ENCODE measurements around the gene NUTM2D.
"Not testable (repeated sequence)": the region's sequence is repeated elsewhere in the genome, so short reads cannot be mapped to it uniquely, and the experiment has no call there.

GRCh38 chr10:87340411-87340810 is 17.1 kb upstream of the NUTM2D start:
- not testable (repeated sequence) for TF ChIP-seq MXI1 (conservative IDR thresholded peaks at IDR 0.05; ENCODE audit: poor library complexity, severe bottlenecking); SMC3 (conservative IDR thresholded peaks at IDR 0.05; ENCODE audit: poor library complexity); POLR2AphosphoS5 (IDR thresholded peaks at IDR 0.05); TAF1 (IDR thresholded peaks at IDR 0.05; ENCODE audit: low read depth); EZH2 (IDR thresholded peaks at IDR 0.05; ENCODE audit: borderline replicate concordance, insufficient read depth, low read length, poor library complexity, severe bottlenecking); EP300 (conservative IDR thresholded peaks at IDR 0.05; ENCODE audit: poor library complexity, severe bottlenecking)
- TF ChIP-seq, protein P1, sequence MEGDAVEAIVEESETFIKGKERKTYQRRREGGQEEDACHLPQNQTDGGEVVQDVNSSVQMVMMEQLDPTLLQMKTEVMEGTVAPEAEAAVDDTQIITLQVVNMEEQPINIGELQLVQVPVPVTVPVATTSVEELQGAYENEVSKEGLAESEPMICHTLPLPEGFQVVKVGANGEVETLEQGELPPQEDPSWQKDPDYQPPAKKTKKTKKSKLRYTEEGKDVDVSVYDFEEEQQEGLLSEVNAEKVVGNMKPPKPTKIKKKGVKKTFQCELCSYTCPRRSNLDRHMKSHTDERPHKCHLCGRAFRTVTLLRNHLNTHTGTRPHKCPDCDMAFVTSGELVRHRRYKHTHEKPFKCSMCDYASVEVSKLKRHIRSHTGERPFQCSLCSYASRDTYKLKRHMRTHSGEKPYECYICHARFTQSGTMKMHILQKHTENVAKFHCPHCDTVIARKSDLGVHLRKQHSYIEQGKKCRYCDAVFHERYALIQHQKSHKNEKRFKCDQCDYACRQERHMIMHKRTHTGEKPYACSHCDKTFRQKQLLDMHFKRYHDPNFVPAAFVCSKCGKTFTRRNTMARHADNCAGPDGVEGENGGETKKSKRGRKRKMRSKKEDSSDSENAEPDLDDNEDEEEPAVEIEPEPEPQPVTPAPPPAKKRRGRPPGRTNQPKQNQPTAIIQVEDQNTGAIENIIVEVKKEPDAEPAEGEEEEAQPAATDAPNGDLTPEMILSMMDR (IDR thresholded peaks at IDR 0.05; ENCODE audit: poor library complexity, severe bottlenecking), result not testable (repeated sequence)
- TF ChIP-seq, protein P2, sequence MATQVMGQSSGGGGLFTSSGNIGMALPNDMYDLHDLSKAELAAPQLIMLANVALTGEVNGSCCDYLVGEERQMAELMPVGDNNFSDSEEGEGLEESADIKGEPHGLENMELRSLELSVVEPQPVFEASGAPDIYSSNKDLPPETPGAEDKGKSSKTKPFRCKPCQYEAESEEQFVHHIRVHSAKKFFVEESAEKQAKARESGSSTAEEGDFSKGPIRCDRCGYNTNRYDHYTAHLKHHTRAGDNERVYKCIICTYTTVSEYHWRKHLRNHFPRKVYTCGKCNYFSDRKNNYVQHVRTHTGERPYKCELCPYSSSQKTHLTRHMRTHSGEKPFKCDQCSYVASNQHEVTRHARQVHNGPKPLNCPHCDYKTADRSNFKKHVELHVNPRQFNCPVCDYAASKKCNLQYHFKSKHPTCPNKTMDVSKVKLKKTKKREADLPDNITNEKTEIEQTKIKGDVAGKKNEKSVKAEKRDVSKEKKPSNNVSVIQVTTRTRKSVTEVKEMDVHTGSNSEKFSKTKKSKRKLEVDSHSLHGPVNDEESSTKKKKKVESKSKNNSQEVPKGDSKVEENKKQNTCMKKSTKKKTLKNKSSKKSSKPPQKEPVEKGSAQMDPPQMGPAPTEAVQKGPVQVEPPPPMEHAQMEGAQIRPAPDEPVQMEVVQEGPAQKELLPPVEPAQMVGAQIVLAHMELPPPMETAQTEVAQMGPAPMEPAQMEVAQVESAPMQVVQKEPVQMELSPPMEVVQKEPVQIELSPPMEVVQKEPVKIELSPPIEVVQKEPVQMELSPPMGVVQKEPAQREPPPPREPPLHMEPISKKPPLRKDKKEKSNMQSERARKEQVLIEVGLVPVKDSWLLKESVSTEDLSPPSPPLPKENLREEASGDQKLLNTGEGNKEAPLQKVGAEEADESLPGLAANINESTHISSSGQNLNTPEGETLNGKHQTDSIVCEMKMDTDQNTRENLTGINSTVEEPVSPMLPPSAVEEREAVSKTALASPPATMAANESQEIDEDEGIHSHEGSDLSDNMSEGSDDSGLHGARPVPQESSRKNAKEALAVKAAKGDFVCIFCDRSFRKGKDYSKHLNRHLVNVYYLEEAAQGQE (IDR thresholded peaks at IDR 0.05; ENCODE audit: borderline replicate concordance), result not testable (repeated sequence)
